Measurements from ENCODE around the gene LAMA4. TPM values are rescaled to one million over a fixed set of nuclear protein-coding genes. Genes with fewer than 3 reads are reported as not detected.

The LAMA4 gene
- total and polyA plus RNA-seq, 2 of the 13 experiments (the other 11 are each of a cell fraction or from before 2014, with no cell fraction given) = not detected

- TF ChIP-seq ARID3A (IDR thresholded peaks at IDR 0.05; ENCODE audit: low read depth, low read length) (0 out of 2 replicates have a peak, but pooled peaks have one; percentile 14), TBL1XR1 (IDR thresholded peaks at IDR 0.05; ENCODE audit: borderline replicate concordance, low read length, partially characterized antibody) (no peak)
Measured at GRCh38 chr6:112180095-112180820, 74.1 kb downstream of the LAMA4 start (continued).

DNA sequence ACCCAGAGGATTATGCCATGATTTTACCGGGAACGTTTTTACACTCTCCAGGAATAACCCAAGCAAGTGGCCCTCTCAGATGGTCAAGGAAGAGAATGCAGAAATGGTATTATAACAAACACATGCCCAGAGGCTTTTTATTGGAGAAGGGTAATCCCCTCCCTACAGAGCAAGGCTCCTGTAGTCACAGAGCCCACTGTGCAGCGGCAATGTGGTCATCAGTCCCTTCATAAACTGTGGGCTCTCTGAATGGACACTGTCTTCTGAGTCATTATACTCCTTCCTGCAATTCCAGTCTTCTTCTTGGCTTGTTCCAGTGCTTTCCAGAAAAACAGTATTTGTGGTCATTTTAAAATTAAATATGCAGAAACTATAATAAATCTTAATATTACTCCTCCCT lies 74.7 kb downstream of the LAMA4 start:
- ATAC-seq (no peak), DNase-seq (ENCODE audit: low spot score) (no peak), FAIRE-seq (no peak)
- H3K27ac ChIP-seq (ENCODE audit: extremely low read length, insufficient read depth, low read length) = no peak overlapping the region
- no peaks in the 10 kb centered on the region for H3K4me1 ChIP-seq (ENCODE audit: insufficient read depth, low read length)
- H3K9me3 ChIP-seq (ENCODE audit: low read length) = no peaks in the 10 kb centered on the region
- H3K79me2 ChIP-seq (ENCODE audit: insufficient read depth, low read length) = no peaks in the 10 kb centered on the region
- H3K4me3 ChIP-seq (replicated peaks in 1 of 3; ENCODE audit: insufficient read depth in 1 of 3, low read depth in 2 of 3, low read length in 3 of 3) = no peak overlapping the region
- H3K9ac ChIP-seq (ENCODE audit: insufficient read depth, low read depth, low read length) = no peak overlapping the region
- 14% methylated on average over 3 of the region's 3 CpGs for WGBS (ENCODE audit: low lambda C conversion rate)
- intact Hi-C loops (cut with micrococcal nuclease; ENCODE audit: unreplicated experiment) = loop anchor here (1.0 kb wide), 2 partner anchors 133 to 193 kb away; no protein-coding TSS in a partner anchor
- no peak overlapping the region for H3K4me2 ChIP-seq (ENCODE audit: low read depth, low read length)
- BruUV-seq (replicated peaks) = no TSS peak
- no peaks in the 10 kb centered on the region for H3K36me3 ChIP-seq (replicated peaks in 1 of 2; ENCODE audit: control insufficient read depth in 1 of 2, insufficient read depth in 2 of 2, low read length in 2 of 2)
- ChIA-PET POLR2A (no interaction called here), CTCF (ENCODE audit: low intra/inter-chr PET ratio, low total read pairs) (interaction anchor here (0.6 to 2.8 kb wide), 4 partner anchors 132 to 1730 kb away, joined by 3 to 70 read pairs (median 4); no protein-coding TSS in a partner anchor)
- no peaks in the 10 kb centered on the region for H4K20me1 ChIP-seq (ENCODE audit: insufficient read depth, low read length)
- H3K27me3 ChIP-seq (ENCODE audit: control insufficient read depth in 1 of 2, insufficient read depth in 2 of 2, low read length in 2 of 2) = peaks cover 0 to 5% of the 10 kb centered on the region in 2 experiments; a peak in 2 of 5 replicates
- H2AFZ ChIP-seq (ENCODE audit: low read length) = no peak overlapping the region
- in situ Hi-C loops (cut with HindIII; ENCODE audit: extremely low pct_ligation_motif_present, low pct_unique_long_range_greater_than_20kb) = loop anchor here (5.0 kb wide), 1 partner anchor 128 kb away; no protein-coding TSS in a partner anchor
- no peak for TF ChIP-seq MTA1 (CRISPR knock-in tag; IDR thresholded peaks at IDR 0.05; ENCODE audit: borderline replicate concordance)
- TF ChIP-seq YEATS2 (CRISPR knock-in tag; IDR thresholded peaks at IDR 0.05; ENCODE audit: borderline replicate concordance) = no peak
- no peak for TF ChIP-seq ZBTB7B (CRISPR knock-in tag; IDR thresholded peaks at IDR 0.05)
- no peak for TF ChIP-seq ZNF780A (CRISPR knock-in tag; IDR thresholded peaks at IDR 0.05)
- no peak for TF ChIP-seq ZNF740 (CRISPR knock-in tag; IDR thresholded peaks at IDR 0.05)
- TF ChIP-seq ZNF142 (CRISPR knock-in tag; IDR thresholded peaks at IDR 0.05) = no peak
- no peak for TF ChIP-seq ZNF329 (CRISPR knock-in tag; IDR thresholded peaks at IDR 0.05; ENCODE audit: low read depth)
- no peak for TF ChIP-seq THAP11 (CRISPR knock-in tag; IDR thresholded peaks at IDR 0.05)
- TF ChIP-seq, protein P1, sequence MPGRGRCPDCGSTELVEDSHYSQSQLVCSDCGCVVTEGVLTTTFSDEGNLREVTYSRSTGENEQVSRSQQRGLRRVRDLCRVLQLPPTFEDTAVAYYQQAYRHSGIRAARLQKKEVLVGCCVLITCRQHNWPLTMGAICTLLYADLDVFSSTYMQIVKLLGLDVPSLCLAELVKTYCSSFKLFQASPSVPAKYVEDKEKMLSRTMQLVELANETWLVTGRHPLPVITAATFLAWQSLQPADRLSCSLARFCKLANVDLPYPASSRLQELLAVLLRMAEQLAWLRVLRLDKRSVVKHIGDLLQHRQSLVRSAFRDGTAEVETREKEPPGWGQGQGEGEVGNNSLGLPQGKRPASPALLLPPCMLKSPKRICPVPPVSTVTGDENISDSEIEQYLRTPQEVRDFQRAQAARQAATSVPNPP (CRISPR knock-in tag; IDR thresholded peaks at IDR 0.05) = no peak
- TF ChIP-seq ZNF878 (CRISPR knock-in tag; IDR thresholded peaks at IDR 0.05) = no peak
